ENCODE results near the gene ACSL6.

The ACSL6 gene, protein sequence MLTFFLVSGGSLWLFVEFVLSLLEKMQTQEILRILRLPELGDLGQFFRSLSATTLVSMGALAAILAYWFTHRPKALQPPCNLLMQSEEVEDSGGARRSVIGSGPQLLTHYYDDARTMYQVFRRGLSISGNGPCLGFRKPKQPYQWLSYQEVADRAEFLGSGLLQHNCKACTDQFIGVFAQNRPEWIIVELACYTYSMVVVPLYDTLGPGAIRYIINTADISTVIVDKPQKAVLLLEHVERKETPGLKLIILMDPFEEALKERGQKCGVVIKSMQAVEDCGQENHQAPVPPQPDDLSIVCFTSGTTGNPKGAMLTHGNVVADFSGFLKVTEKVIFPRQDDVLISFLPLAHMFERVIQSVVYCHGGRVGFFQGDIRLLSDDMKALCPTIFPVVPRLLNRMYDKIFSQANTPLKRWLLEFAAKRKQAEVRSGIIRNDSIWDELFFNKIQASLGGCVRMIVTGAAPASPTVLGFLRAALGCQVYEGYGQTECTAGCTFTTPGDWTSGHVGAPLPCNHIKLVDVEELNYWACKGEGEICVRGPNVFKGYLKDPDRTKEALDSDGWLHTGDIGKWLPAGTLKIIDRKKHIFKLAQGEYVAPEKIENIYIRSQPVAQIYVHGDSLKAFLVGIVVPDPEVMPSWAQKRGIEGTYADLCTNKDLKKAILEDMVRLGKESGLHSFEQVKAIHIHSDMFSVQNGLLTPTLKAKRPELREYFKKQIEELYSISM

DNA sequence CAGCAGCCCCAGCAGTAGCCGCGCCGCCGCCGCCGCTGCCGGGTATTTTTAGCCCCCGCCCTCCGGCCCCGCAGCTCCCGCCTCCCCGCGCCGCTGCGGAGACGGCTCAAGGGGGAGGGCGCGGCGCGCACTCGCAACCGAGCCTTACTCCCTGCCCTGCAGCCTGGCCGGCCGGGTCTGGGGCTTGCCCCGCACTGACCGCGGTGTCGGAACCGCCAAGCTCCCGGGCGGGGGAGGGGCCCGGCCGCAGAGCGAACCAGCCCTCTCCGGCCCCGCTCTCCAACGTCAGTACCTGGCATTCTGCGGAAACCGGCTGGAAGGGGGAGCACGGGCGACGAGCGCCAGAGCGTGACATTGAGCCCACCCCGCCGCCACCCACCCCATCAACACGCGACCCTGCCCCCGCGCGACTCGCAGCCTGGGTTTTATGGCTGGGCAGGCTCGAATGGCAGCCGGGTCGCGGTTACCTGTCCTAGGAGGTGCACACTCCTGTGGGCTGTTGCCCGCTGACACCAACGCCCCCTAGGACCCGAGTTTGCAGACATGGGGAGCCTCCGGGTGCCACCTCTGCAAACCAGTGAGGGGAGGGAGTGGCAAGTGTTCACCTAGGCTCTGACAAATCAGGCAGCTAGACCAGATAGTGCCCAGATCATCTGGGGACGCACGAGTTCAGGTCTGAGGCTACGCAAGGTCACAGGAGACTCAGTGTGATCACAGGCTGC, at the start of gene ACSL6:
Gene ACSL6 (minus strand): TSS at position 37 of the 722 bp plus-strand sequence. CDS start 105 bp downstream, outside the sequence.
- DNase-seq: no peak

DNA sequence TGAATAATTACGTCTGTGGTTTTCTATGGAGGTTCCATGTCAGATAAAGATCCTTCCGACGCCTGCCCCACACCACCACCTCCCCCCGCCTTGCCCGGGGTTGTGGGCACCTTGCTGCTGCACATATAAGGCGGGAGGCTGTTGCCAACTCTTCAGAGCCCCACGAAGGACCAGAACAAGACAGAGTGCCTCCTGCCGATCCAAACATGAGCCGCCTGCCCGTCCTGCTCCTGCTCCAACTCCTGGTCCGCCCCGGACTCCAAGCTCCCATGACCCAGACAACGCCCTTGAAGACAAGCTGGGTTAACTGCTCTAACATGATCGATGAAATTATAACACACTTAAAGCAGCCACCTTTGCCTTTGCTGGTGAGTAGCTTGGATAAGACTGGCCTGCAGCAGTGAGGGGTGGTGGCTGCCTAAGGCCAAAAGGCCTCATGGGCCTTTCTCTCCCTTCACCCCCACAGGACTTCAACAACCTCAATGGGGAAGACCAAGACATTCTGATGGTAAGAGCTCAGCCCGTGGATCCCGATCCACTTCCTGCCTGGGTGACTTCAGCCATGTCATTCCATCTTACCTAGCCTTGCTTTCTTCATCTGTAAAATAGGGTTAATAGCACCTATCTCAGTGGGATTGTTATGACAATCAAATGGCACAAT, 49.2 kb upstream of the ACSL6 start, which contains the start of gene IL3:
Gene IL3 (plus strand): TSS at position 155 of the 661 bp plus-strand sequence. CDS start 52 bp downstream, at position 207.
- no peak for DNase-seq

DNA sequence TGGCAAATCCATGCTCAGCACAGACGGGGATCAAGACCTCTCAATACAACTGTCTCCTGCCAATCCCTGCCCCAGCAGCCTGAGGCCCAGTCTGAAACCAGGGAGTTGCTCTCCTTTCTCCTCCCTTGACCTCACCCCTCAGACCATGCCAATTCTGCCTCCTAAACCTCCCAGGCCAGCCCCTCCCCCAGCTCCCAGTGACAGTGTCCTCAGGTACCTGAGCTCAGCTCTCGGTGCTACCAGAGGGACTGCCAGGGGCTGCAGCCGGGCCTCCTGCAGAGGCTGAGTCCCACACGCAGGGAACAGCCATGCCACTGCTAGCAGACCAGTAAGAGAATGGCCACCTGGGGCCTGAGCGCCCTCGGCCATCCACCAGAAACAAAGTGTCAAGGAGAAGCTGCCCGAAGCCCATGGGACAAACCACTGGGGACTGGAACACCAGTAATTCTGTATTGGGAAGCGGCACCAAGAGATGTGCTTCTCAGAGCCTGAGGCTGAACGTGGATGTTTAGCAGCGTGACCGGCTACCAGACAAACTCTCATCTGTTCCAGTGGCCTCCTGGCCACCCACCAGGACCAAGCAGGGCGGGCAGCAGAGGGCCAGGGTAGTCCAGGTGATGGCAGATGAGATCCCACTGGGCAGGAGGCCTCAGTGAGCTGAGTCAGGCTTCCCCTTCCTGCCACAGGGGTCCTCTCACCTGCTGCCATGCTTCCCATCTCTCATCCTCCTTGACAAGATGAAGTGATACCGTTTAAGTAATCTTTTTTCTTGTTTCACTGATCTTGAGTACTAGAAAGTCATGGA, 48.4 kb upstream of the ACSL6 start:
- no peak for DNase-seq

DNA sequence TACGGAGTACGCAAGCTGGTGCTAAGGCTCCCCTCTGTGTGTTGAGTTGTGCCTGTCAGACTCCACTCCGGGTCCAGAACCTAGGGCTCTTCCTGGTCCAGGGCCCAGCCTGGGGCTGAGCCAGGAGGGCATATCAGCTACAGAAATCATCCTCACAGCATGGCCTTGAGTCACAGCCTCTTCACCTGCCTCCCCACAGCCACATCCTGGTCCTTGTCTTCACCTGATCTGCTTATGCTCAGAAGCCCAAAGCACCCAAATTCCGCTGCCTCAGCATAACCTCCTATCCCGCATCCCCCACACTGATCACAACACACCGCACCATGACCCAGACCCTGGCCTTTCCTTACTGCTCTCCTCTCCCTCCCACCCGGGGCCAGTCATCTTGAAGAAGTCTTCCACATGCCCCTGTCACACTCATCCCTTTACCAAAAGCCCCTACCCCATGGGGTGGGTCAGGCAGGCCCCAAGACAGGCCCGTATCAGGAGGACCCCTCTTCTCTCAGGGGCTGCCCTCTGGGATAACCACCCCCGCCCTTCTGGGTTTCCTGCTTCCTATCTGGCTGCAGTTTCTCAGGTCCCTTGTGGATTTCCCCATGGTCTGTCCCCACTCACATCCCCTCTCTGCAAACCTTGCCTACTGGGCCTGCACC, 47.7 kb upstream of the ACSL6 start:
- no peak for DNase-seq

DNA sequence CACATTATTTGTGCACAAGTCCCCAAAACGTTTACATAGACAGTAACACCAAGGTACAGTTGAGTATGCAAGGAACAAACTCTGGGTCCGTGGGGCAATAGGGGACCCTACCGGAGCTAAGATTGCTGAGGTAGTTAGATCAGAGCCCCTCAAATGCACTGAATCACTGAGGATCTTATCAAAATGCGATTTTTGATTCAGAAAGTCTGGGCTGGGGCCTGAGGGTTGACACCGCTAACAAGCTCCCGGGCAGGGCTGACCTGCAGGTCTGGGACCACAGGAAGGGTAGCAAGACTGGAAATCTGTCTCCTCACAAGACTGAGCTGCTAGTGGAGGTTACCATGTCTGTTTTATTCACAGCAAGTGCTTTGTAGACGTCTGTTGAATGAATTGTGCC, 47.2 kb upstream of the ACSL6 start:
- no peak for DNase-seq

DNA sequence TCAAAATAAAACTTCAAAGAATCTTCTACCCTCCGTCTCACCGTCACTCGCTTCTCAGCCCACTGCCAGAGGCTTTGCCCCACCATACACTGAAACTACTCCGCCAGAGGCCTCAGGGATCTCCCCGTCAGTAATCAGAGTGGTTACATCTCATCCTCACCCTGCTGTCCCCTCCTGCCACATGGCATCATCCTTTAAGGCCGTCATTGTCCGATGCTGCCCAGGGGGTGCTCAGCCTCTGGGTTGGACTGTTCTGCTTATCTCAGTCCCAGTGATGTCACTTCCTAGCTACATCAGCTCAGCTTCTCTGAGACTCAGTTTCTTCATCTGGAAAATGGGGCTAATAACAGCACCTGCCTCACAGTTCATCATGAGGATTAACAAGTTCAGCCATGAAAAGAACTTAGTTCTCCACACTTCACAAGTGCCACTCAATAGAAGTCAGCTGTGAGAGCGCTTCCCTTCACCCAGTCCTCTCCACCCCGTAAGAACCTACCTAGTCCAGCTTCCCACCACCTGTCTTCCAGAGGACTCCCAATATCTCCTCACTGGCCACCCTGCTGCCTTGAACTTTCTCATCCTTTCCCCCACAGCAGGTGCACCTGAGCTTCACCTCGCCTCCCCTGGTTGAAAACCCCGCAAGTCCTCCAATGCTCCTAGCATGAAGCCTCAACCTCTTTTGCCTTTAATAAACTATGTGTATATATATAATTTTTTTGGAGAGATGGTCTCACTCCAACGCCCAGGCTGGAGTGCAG, 46.2 kb upstream of the ACSL6 start:
- no peak for DNase-seq

DNA sequence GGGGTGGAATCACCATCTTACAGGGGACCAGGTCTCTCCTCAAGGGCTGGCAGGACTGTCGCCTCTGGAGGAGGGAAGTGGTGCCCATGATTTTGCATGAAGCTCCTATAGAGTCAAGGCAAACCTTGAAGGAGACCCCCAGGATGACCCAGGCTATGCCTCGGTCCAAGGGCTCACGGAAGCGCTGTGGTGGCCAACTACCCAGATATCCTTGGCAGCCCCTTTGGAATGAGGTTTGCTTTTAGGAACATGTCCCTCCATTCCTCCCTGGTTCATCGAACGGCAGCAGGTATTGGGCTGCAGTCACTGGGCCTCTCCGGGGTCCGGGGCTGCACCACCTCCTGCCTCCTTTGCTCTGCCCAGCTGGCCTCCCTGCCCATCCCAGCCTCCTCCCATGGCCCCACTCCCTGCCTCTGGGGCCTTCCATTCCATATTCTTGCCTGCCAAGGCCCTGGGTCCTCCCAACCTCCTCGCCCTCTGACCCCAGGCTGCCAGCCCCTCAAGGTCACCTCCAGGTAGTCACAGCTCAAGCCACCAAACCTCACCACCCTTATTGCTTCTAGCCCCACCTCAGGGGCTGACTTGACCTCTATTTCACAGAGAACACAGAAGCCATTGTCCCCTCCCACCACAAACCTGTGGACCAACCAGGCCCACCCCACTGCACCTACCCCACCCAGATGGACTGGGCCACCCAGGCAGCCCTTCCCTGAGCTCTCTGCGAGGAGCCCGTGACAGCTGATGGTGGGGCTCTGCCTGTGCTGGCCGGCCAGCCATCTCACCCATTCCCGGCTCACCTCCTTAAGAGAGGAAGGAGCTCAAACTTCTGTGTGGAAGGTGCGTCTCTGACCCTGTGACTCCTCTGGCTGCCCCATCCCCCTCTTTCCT, 45.4 kb upstream of the ACSL6 start:
- DNase-seq: no peak

DNA sequence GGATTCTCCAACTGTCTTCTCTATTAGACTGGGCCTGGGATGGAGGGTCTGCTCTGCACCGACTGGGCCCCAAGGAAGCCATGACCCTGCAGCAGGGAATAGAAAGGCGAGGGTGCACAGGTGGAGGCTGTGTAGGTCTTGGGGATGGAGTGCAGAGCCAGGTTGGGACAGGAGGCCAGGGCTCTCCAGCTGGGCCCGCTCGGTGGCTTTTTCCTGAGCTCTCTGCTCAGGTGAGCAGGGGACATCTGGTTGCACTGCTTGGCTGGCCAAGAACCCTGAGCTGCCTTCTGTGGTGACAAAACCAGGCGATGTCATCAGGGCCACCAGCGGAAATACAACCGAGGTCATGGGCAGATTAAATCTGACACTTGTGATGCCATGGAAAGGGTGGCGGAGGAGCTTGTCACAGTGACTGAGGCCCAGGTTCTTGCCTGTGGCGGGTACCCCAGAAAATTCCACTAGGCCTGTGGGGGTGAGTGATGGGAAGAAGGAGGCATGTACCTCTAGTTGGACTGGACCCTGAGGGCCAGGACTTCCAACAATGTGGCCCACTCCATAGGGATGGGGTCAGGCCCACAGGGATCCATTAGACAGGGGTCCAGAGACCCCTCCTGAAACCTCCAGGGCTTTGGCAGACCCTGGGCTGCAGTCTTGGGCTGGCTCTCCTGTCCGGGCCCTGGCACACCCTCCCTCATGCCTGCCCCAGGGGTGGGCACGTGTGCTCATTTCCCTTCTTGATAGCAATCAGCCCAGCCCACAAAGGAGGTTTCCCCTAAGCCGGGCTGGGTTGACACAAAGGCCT, 44.6 kb upstream of the ACSL6 start:
- DNase-seq: no peak

DNA sequence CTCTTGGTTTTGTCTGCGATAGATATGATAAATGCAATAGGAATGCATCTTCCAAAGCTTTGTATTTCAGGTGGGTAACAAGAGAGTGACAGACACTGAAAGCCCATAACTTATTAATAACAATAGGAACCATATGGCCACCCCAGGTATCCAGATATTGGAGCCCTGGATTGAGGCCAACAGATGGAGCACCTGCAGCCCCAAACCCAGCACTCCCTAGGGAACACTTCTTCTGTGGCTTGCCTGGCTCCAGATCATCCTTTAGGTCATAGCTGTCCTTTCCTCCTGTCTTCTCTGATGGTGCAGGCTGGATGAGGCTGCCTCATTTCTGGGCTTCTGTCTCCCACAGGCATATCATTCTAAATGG, 44.0 kb upstream of the ACSL6 start:
- no peak for DNase-seq

DNA sequence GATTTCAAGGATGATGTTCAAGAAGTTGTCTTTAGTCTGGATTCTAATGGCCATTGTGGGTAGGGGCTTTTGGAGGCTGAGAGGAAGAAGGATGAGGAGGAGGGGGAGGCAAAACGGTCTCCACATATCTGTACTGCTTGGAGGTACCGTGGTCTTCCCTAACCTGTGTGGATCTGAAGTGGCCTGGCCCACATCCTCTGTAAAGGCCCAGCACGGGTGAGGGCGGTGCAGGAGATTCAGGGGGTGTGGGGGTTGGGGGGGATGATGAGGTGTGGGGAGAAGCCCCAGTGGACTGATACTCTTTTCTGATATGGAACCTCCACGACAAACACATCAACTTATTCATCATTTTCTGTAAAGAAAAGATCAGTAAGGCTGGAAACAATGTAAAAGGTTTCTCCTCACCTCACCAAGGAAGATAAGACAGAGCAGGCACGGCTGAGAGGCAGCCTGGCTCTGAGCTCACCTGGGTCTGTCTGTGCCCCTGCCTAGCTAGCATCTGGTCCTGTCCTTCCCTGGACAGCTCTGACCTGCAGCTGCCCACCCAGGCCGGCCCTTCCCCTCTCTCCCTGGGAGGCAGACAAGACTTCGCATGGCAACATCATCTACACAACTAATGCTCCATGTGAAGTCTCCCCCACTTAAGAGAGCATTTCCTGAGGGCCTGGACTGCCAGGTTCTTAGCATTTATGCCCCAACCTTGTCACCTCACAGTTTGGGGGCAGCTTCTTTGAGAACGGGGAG, 43.4 kb upstream of the ACSL6 start:
- no peak for DNase-seq

DNA sequence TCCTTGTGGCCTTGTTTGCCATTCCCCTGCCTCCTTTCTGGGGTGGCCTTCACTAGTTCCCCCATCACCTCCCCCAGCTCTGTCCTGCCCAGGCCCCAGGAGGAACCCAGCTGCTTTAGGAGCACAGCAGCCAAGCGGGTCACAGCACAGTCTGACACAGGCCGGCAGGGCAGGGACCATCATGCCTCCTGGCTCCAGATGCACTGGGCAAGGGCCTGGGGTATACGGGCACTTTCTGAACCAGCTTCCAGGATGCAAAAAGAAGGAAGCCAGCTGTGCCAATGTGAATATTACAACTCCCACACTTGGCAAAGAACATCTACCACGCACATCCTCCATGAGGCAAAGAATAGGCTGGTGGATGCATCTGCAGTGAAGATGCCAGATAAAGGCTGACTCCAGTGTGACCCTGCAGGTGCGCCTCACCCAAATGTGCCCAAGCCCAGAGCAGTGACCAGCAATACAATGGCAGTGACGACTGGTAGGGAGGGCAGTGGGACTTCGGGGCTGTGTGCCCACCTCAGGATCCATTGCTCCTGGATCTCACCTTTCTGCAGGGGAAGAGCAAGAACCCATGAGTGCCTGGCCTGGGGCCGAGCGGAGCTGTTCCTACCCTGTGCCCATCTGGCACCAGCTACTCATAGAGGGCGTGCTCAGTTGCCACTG, 42.7 kb upstream of the ACSL6 start:
- no peak for DNase-seq

DNA sequence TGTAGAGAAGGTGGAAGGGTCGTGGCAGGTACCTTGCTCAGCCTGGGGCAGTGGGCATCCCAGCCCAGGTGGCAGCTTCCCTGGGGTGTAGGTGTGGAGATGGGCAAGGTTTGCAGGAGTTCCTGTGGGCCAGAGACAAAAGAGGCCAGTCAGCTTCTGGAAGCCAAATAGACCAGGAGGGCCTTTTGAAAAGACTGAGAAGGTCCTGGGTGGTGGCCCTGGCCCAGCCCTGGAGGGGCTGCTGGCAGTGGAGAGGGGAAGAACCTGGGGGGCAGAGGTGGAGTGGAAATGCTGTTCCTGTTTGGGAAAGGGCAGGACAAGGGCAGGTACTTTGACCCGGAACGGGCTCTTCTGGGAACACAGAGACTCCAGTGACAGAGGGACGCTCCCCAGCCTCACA, 42.0 kb upstream of the ACSL6 start:
- DNase-seq: no peak

DNA sequence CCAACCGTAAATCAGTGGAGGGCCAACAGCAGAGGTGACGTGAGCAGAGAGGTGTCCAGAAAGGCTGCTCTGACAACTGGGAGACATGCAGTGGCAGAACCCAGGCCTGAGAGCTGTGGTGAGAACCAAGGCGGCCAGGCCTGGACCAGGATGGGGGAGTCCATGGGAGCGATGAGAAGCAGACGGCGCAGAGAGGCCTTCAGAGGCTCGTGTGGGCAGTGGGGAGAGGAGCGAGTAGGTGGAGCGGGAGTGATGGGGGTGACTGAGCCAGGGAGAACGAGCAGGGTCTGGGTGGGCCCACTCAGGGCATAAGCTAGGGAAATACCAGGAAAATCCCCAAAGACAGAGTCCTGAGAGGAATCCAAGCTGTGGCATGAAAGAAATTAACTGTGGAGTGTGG, 41.1 kb upstream of the ACSL6 start:
- no peak for DNase-seq

DNA sequence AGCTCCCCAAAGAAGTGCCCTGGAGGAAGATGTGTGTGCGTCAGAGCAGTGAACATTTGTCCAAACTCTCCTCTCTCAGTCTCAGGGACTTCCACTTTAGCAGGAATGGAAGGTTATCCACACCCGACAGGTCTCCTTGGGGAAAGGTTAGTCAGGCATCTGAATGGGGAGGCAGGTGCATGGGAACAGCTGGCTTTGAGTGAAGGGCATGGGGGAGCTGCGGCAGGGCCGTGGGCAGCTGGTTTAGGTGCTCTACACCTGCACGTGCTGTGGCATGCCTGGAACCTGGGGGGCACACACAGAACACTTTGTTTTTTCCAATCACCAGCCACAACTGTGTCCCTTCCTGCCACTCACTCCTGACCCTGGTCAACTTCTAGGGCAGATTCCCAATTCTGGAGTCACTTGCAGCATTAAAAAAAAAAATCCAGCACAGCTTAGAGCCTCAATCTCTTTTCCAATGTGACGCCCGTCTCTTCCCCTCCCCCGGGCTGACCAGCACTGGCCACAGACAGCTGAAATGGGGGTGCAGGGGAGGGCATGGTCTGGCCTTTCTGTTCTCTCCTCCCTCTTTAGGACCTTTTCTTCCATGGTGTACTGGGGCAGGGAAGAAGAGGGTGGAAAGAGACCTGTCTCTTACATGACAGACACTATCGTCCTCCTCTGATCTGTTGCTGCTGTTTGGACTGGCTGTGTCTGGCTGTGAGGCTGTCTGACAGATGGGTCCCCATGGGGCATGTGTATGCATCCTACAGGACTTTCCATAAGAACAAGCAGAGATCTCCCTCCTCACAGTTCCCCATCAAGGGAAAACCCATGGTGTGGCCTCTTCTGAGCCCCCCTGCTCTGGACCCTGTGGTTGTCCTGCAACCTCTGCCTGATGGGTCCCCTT, 39.4 kb upstream of the ACSL6 start:
- no peak for DNase-seq

DNA sequence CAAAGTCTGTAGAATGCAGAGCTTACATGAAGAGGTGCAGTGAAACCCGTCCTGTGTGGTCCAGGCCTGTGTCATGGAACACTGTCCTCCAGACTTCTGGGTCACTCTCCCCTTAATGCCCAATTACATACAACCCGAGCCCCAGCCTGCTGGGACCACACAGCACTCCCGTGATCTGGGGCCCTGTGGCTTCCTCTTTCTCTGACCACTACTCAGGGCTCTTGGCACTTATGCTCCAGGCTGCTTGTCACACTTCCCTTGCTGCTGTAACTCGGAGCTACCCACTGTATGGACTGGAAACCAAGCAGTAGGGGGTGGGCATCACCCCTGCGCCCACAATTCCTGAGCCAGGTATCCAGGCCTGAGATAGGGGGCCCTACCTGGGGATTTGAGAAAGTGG, 38.7 kb upstream of the ACSL6 start:
- no peak for DNase-seq

DNA sequence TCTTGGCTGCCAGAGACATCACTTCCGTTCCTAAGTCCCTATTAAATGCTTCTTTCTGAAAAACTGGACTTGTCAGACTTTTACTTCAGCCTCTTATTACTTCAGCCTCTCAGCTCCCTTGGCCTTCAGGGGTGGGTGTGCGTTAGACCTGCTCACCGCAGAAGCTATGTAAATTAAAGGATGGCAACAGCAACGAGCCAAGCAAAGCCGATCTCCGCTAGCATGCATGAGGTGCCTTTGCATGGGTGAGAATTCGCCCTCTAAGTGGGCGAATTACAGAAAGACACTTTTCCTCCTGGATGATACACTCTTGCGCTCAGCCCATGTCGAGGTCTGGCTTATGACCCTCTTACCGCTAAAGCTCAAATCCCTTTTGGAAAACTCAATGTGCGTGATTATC, 38.1 kb upstream of the ACSL6 start:
- no peak for DNase-seq

DNA sequence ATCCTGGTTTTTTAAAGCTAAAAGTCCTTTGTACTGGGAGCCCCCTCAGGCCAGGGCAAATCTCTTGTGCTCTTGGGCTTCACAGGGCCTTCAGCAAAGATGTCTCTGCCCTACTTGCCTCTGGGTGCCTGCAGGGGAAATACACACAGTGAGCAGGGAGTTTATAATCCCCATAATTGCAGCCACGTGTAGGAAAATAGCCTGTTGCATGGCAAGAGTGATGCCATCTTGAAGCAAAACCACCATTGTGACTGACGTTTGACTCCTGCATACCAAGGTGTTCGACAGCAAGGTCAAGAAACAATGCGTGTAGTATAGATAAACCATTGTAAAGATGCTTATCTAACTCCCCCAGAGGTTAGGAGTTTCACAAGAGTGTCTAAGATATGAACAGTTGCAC, 37.6 kb upstream of the ACSL6 start:
- no peak for DNase-seq

Data from NCI-H526 treated with DMSO at 0.1 percent for 48 hours (cell line).